Nephron (organoid): ENCODE data around the gene LRRC8D.

ENCODE experiments used
- H3K27ac Mint-ChIP-seq, 3 experiments: 2 replicates each; pipeline ENCODE4 v1.8.0; 2020; ENCODE audit warnings: mixed read lengths in 3 of 3, mild to moderate bottlenecking in 2 of 3, moderate library complexity in 1 of 3
- H3K27me3 Mint-ChIP-seq: 2 replicates; pipeline ENCODE4 v1.8.0; 2021; ENCODE audit warnings: low read depth, mild to moderate bottlenecking, moderate library complexity, mixed read lengths
- H3K36me3 Mint-ChIP-seq: 2 replicates; pipeline ENCODE4 v1.8.0; 2020; ENCODE audit warnings: low read depth, mixed read lengths
- H3K4me1 Mint-ChIP-seq: 2 replicates; pipeline ENCODE4 v1.8.0; 2020; ENCODE audit warnings: mixed read lengths
- H3K4me3 Mint-ChIP-seq, 3 experiments: 2 replicates each; pipeline ENCODE4 v1.8.0; 2020; ENCODE audit warnings: mild to moderate bottlenecking in 3 of 3, mixed read lengths in 3 of 3, moderate library complexity in 2 of 3
- H3K9me3 Mint-ChIP-seq: 2 replicates; pipeline ENCODE4 v1.8.0; 2020; ENCODE audit warnings: mixed read lengths
- CTCF ChIP-seq, 3 experiments: fragments of 200-600 bp; sonication (generic); IDR thresholded peaks; one replicate each; pipeline ENCODE4 v1.5.0; 2021; ENCODE audit warnings: antibody characterized with exemption in 3 of 3; ENCODE audit not compliant: unreplicated experiment in 3 of 3

The LRRC8D gene

GRCh38 chr1:89806616-89807015 lies 14.2 kb upstream of the LRRC8D start:
- no peaks in the 10 kb centered on the region for H3K9me3 Mint-ChIP-seq
- H3K27ac Mint-ChIP-seq = no peak overlapping the region
- no peaks in the 10 kb centered on the region for H3K36me3 Mint-ChIP-seq
- TF ChIP-seq CTCF (IDR thresholded peaks at IDR 0.05; ENCODE audit: unreplicated experiment in 3 of 3) = no peak
- no peak overlapping the region for H3K4me3 Mint-ChIP-seq
- no peaks in the 10 kb centered on the region for H3K4me1 Mint-ChIP-seq
- H3K27me3 Mint-ChIP-seq = peaks cover 8% of the 10 kb centered on the region

GRCh38 chr1:89807503-89807902 lies 13.3 kb upstream of the LRRC8D start:
- H3K9me3 Mint-ChIP-seq = no peaks in the 10 kb centered on the region
- H3K27me3 Mint-ChIP-seq = peaks cover 8% of the 10 kb centered on the region
- H3K4me1 Mint-ChIP-seq = no peaks in the 10 kb centered on the region
- H3K36me3 Mint-ChIP-seq = no peaks in the 10 kb centered on the region
- no peak overlapping the region for H3K4me3 Mint-ChIP-seq
- H3K27ac Mint-ChIP-seq = no peak overlapping the region
- no peak for TF ChIP-seq CTCF (IDR thresholded peaks at IDR 0.05; ENCODE audit: unreplicated experiment in 3 of 3)

GRCh38 chr1:89807983-89808382 lies 12.8 kb upstream of the LRRC8D start:
- Mint-ChIP-seq H3K4me1 (no peaks in the 10 kb centered on the region), H3K27ac (no peak overlapping the region), H3K4me3 (no peak overlapping the region), H3K27me3 (peaks cover 8% of the 10 kb centered on the region), H3K36me3 (no peaks in the 10 kb centered on the region), H3K9me3 (no peaks in the 10 kb centered on the region)
- no peak for TF ChIP-seq CTCF (IDR thresholded peaks at IDR 0.05; ENCODE audit: unreplicated experiment in 3 of 3)

- TF ChIP-seq CTCF (IDR thresholded peaks at IDR 0.05; ENCODE audit: unreplicated experiment in 3 of 3) = no peak
- H3K4me1 Mint-ChIP-seq = no peaks in the 10 kb centered on the region
- no peaks in the 10 kb centered on the region for H3K9me3 Mint-ChIP-seq
- H3K27me3 Mint-ChIP-seq = peaks cover 8% of the 10 kb centered on the region
- H3K36me3 Mint-ChIP-seq = no peaks in the 10 kb centered on the region
- H3K27ac Mint-ChIP-seq = no peak overlapping the region
- no peak overlapping the region for H3K4me3 Mint-ChIP-seq
Measured at GRCh38 chr1:89808441-89809117, 12.3 kb upstream of the LRRC8D start.

GRCh38 chr1:89809556-89809955 lies 11.3 kb upstream of the LRRC8D start:
- Mint-ChIP-seq H3K4me1 (no peaks in the 10 kb centered on the region), H3K36me3 (no peaks in the 10 kb centered on the region), H3K27ac (no peak overlapping the region)

More at GRCh38 chr1:89809556-89809955, 11.3 kb upstream of the LRRC8D start:
- H3K9me3 Mint-ChIP-seq = no peaks in the 10 kb centered on the region
- peaks cover 11% of the 10 kb centered on the region for H3K27me3 Mint-ChIP-seq
- no peak overlapping the region for H3K4me3 Mint-ChIP-seq
- TF ChIP-seq CTCF (IDR thresholded peaks at IDR 0.05; ENCODE audit: unreplicated experiment in 3 of 3) = no peak
